Gastrocnemius medialis (tissue), 4 donors: ENCODE measurements around the gene USP37. TPM values are rescaled to one million over a fixed set of nuclear protein-coding genes. Genes with fewer than 3 reads are reported as not detected.

Experiments
- ATAC-seq, 2 donors: fragments of 150-250 bp; one replicate each; pipeline ENCODE4 v1.9.1; 2016
- DNase-seq, 2 donors: peaks; one replicate each; pipeline ENCODE4 v3.0.0-alpha.2; 2019
- H3K27ac ChIP-seq, 4 donors: fragments of 200-600 bp; sonication (generic); 1 replicate in 1 of 4; 2 replicates in 3 of 4; pipeline ENCODE4 v1.5.1; 2016 to 2018; ENCODE audit warnings: mild to moderate bottlenecking in 2 of 4, moderate library complexity in 1 of 4
- H3K27me3 ChIP-seq, 3 donors: fragments of 200-600 bp; sonication (generic) in 2 of 3; 1 replicate in 1 of 3; 2 replicates in 2 of 3; pipeline versions ENCODE4 v1.5.1 to v1.6.0; 2016 to 2019; ENCODE audit warnings: mild to moderate bottlenecking in 1 of 3, moderate library complexity in 1 of 3
- H3K36me3 ChIP-seq, 2 donors: fragments of 200-600 bp; sonication (generic) in 1 of 2; one replicate each; pipeline ENCODE4 v1.5.1; 2017 to 2018
- H3K4me1 ChIP-seq, 2 donors: fragments of 200-600 bp; sonication (generic) in 1 of 2; one replicate each; pipeline ENCODE4 v1.5.1; 2016 to 2017; ENCODE audit warnings: mild to moderate bottlenecking in 2 of 2
- H3K4me3 ChIP-seq, 4 donors: fragments of 200-600 bp; sonication (generic) in 3 of 4; 1 replicate in 1 of 4; 2 replicates in 3 of 4; pipeline ENCODE4 v1.5.1; 2016 to 2019; ENCODE audit warnings: mild to moderate bottlenecking in 2 of 4
- H3K9me3 ChIP-seq, 3 donors: fragments of 200-600 bp; sonication (generic) in 2 of 3; 1 replicate in 1 of 3; 2 replicates in 2 of 3; pipeline ENCODE4 v1.5.1; 2016 to 2019
- CTCF ChIP-seq, 5 experiments: fragments of 450-650 bp in 3 of 5; fragments of 200-600 bp in 2 of 5; sonication (generic) in 2 of 5; IDR thresholded peaks in 4 of 5; conservative IDR thresholded peaks in 1 of 5; 1 replicate in 4 of 5; 2 replicates in 1 of 5; pipeline ENCODE4 v1.5.1; 2016 to 2019; ENCODE audit warnings: antibody characterized with exemption in 5 of 5, mild to moderate bottlenecking in 3 of 5, moderate library complexity in 3 of 5
- POLR2A ChIP-seq, 2 donors: fragments of 450-650 bp; IDR thresholded peaks; one replicate each; pipeline ENCODE4 v1.6.1; 2017; ENCODE audit warnings: antibody characterized with exemption in 2 of 2, mild to moderate bottlenecking in 2 of 2, moderate library complexity in 2 of 2
- in situ Hi-C, 4 donors: fragments of 200-750 bp; cut with MboI; loops; one replicate each; pipeline versions ENCODE4 v1.15.0 to v1.8.0; 2017; ENCODE audit warnings: low sequenced_read_pairs in 4 of 4
- intact Hi-C: fragments of 100-400 bp; cut with DNase I; formaldehyde crosslinking; loops from one replicate; pipeline ENCODE4 v1.15.1; 2023; ENCODE audit warnings: low total_unique reads
- total RNA-seq, 4 donors: library from RNA; depleted of rRNA; stranded (reverse); fragments of >200 nt; gene quantifications; one replicate each; pipeline versions ENCODE4 v1.1.0 to v1.2.3, GENCODE V29; 2016

USP37 gene
- total RNA-seq, 4 donors from 2014 or later, result 7.0 to 12.4 (median 8.0) TPM

GRCh38 chr2:218476676-218477075 lies 91.5 kb downstream of the USP37 start:
- H3K4me3 ChIP-seq, result no peak overlapping the region
- intact Hi-C loops, result no loop called here

GRCh38 chr2:218474527-218474926 lies 93.6 kb downstream of the USP37 start:
- Histone ChIP-seq H3K36me3 (peaks cover 0 to 34% of the 10 kb centered on the region in 2 donors), H3K4me1 (no peaks in the 10 kb centered on the region), H3K27ac (no peak overlapping the region), H3K9me3 (no peaks in the 10 kb centered on the region), H3K27me3 (no peaks in the 10 kb centered on the region), H3K4me3 (no peak overlapping the region)
- ATAC-seq, result no peak
- no peak for DNase-seq
- in situ Hi-C loops (loop anchor here in 1 of 4 donors (25.0 kb wide), 1 partner anchor 162 kb away; no protein-coding TSS in a partner anchor), intact Hi-C loops (no loop called here)
- TF ChIP-seq CTCF (IDR thresholded peaks at IDR 0.05 in 4 of 5, conservative IDR thresholded peaks at IDR 0.05 in 1 of 5) (no peak), POLR2A (IDR thresholded peaks at IDR 0.05) (no peak)

More at GRCh38 chr2:218476676-218477075, 91.5 kb downstream of the USP37 start:
- in situ Hi-C loops, result no loop called here
- ATAC-seq (no peak), DNase-seq (peak in 1 of 2 donors; percentile 27)
- peaks cover 0 to 41% of the 10 kb centered on the region in 2 donors for H3K36me3 ChIP-seq
- H3K27ac ChIP-seq, result no peak overlapping the region
- no peaks in the 10 kb centered on the region for H3K27me3 ChIP-seq
- TF ChIP-seq POLR2A (IDR thresholded peaks at IDR 0.05) (no peak), CTCF (IDR thresholded peaks at IDR 0.05 in 4 of 5, conservative IDR thresholded peaks at IDR 0.05 in 1 of 5) (no peak)
- no peaks in the 10 kb centered on the region for H3K4me1 ChIP-seq
- H3K9me3 ChIP-seq, result no peaks in the 10 kb centered on the region

- Histone ChIP-seq H3K4me3 (no peak overlapping the region), H3K27me3 (no peaks in the 10 kb centered on the region), H3K9me3 (no peaks in the 10 kb centered on the region), H3K36me3 (peaks cover 0 to 34% of the 10 kb centered on the region in 2 donors), H3K27ac (no peak overlapping the region), H3K4me1 (no peaks in the 10 kb centered on the region)
- DNase-seq, result no peak
- intact Hi-C loops (no loop called here), in situ Hi-C loops (loop anchor here in 1 of 4 donors (25.0 kb wide), 1 partner anchor 161 kb away; no protein-coding TSS in a partner anchor)
- no peak for ATAC-seq
- TF ChIP-seq POLR2A (IDR thresholded peaks at IDR 0.05), result no peak
- TF ChIP-seq CTCF (IDR thresholded peaks at IDR 0.05 in 4 of 5, conservative IDR thresholded peaks at IDR 0.05 in 1 of 5), result no peak
Measured at GRCh38 chr2:218472988-218473387, 95.2 kb downstream of the USP37 start.

GRCh38 chr2:218471982-218472381 lies 96.2 kb downstream of the USP37 start:
- in situ Hi-C loops (loop anchor here in 1 of 4 donors (25.0 kb wide), 1 partner anchor 160 kb away; no protein-coding TSS in a partner anchor), intact Hi-C loops (no loop called here)
- Histone ChIP-seq H3K36me3 (peaks cover 0 to 34% of the 10 kb centered on the region in 2 donors), H3K27ac (no peak overlapping the region), H3K4me1 (no peaks in the 10 kb centered on the region), H3K4me3 (no peak overlapping the region), H3K9me3 (no peaks in the 10 kb centered on the region), H3K27me3 (no peaks in the 10 kb centered on the region)
- no peak for TF ChIP-seq POLR2A (IDR thresholded peaks at IDR 0.05)
- peak in 1 of 2 donors; percentile 17 for DNase-seq
- ATAC-seq, result peak in 1 of 2 donors; percentile 18

- ATAC-seq (no peak), DNase-seq (no peak)
- H3K36me3 ChIP-seq, result peaks cover 0 to 28% of the 10 kb centered on the region in 2 donors
- H3K9me3 ChIP-seq, result no peaks in the 10 kb centered on the region
- H3K27ac ChIP-seq, result no peak overlapping the region
- no peaks in the 10 kb centered on the region for H3K4me1 ChIP-seq
- in situ Hi-C loops (loop anchor here in 1 of 4 donors (25.0 kb wide), 1 partner anchor 159 kb away; no protein-coding TSS in a partner anchor), intact Hi-C loops (no loop called here)
- no peak overlapping the region for H3K4me3 ChIP-seq
- TF ChIP-seq POLR2A (IDR thresholded peaks at IDR 0.05) (no peak), CTCF (IDR thresholded peaks at IDR 0.05 in 4 of 5, conservative IDR thresholded peaks at IDR 0.05 in 1 of 5) (no peak)
- no peaks in the 10 kb centered on the region for H3K27me3 ChIP-seq
Measured at GRCh38 chr2:218471036-218471435, 97.1 kb downstream of the USP37 start.
